ENCODE data around the gene DPP3. TPM values are rescaled to one million over a fixed set of nuclear protein-coding genes. Genes with fewer than 3 reads are reported as not detected.
A peak's percentile ranks its signal among the peaks of the same experiment; 100 is the strongest.
"Not testable (repeated sequence)": the region's sequence is repeated elsewhere in the genome, so short reads cannot be mapped to it uniquely, and the experiment has no call there.

Gene DPP3
- total RNA-seq, 2 experiments from 2014 or later, result 72.4 to 75.8 TPM

DNA sequence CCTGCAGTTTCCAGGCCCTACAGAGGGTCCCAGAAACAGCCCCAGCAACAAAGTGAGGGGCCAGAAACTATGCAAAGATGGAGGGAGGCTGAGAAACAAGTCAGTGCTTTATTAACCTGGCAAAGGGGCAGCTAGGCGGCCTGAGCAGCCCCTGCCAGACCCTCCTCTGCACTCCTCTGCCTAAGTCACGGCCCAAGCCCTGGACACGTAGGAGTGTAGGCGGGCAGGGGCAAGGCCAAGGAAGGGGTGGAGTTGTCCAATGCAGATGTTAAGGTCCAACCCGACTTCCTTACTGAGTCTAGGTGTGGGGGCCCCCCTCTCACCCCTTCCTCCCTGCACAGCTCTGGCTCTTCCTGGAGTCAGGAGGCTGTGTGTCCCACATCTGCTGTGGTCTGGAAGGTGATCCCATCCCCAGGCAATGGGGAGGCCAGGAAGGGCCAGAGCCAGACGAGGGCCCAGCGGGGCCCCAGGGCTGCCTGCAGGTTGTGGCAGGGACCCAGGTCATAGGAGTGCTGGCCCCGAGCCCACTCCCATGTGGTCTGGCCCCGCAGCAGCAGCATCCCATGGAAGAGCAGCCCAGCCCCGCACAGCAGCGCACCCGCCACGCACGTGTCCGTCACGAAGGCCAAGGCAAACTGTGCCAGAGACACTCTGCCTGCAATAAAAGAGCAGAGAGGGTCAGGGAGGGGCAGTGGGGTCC, 59.1 kb downstream of the DPP3 start:
- peaks cover 18% of the 10 kb centered on the region for H3K36me3 Mint-ChIP-seq (ENCODE audit: low read depth)
- ChIA-PET CTCF (no interaction called here), POLR2A (no interaction called here)
- DNase-seq (no peak), ATAC-seq (no peak)
- no peak for TF ChIP-seq CTCF (IDR thresholded peaks at IDR 0.05)
- no peaks in the 10 kb centered on the region for H3K27me3 Mint-ChIP-seq
- intact Hi-C loops (cut with micrococcal nuclease), result no loop called here
- no peak overlapping the region for H3K4me3 Mint-ChIP-seq
- no peaks in the 10 kb centered on the region for H3K9me3 Mint-ChIP-seq
- H3K4me1 Mint-ChIP-seq (ENCODE audit: low read depth), result peaks cover 12% of the 10 kb centered on the region
- H3K27ac Mint-ChIP-seq, result no peak overlapping the region

- Mint-ChIP-seq H3K36me3 (ENCODE audit: low read depth) (peaks cover 19% of the 10 kb centered on the region), H3K4me1 (ENCODE audit: low read depth) (peaks cover 14% of the 10 kb centered on the region), H3K27me3 (no peaks in the 10 kb centered on the region), H3K4me3 (no peak overlapping the region), H3K27ac (no peak overlapping the region), H3K9me3 (no peaks in the 10 kb centered on the region)
- intact Hi-C loops (cut with micrococcal nuclease), result loop anchor here (10.0 kb wide), 2 partner anchors 55 to 135 kb away; partner anchors contain the start of genes DPP3 and RBM4B
- ATAC-seq (no peak), DNase-seq (no peak)
- ChIA-PET POLR2A (no interaction called here), CTCF (no interaction called here)
- no peak for TF ChIP-seq CTCF (IDR thresholded peaks at IDR 0.05)
Observed at GRCh38 chr11:66539870-66540213, 59.6 kb downstream of the DPP3 start.

GRCh38 chr11:66540598-66540997, 60.4 kb downstream of the DPP3 start:
- ATAC-seq, DNase-seq, H3K27me3 Mint-ChIP-seq, H3K9me3 Mint-ChIP-seq, CTCF ChIA-PET, H3K4me3 Mint-ChIP-seq, H3K27ac Mint-ChIP-seq, POLR2A ChIA-PET: not testable (repeated sequence)
- H3K36me3 Mint-ChIP-seq (ENCODE audit: low read depth), result peaks cover 18% of the 10 kb centered on the region
- intact Hi-C loops (cut with micrococcal nuclease), result loop anchor here (10.0 kb wide), 2 partner anchors 56 to 134 kb away; partner anchors contain the start of genes DPP3 and RBM4B
- H3K4me1 Mint-ChIP-seq (ENCODE audit: low read depth), result peaks cover 17% of the 10 kb centered on the region

GRCh38 chr11:66541892-66542291, 61.7 kb downstream of the DPP3 start:
- intact Hi-C loops (cut with micrococcal nuclease), result loop anchor here (10.0 kb wide), 2 partner anchors 57 to 133 kb away; partner anchors contain the start of genes DPP3 and RBM4B
- POLR2A ChIA-PET, result interaction anchor here (0.7 to 1.4 kb wide), 3 partner anchors 8 to 119 kb away, joined by 3 to 7 read pairs (median 4); no protein-coding TSS in a partner anchor
- CTCF ChIA-PET, result interaction anchor here (0.8 to 1.4 kb wide), 2 partner anchors 13 to 103 kb away, joined by 3 read pairs; partner anchors contain the start of gene MRPL11
- DNase-seq (no peak), ATAC-seq (no peak)
- H3K27me3 Mint-ChIP-seq, result no peaks in the 10 kb centered on the region
- H3K9me3 Mint-ChIP-seq, result no peaks in the 10 kb centered on the region
- H3K4me3 Mint-ChIP-seq, result no peak overlapping the region
- H3K36me3 Mint-ChIP-seq (ENCODE audit: low read depth), result peaks cover 15% of the 10 kb centered on the region
- TF ChIP-seq CTCF (IDR thresholded peaks at IDR 0.05), result no peak
- no peak overlapping the region for H3K27ac Mint-ChIP-seq
- H3K4me1 Mint-ChIP-seq (ENCODE audit: low read depth), result peaks cover 17% of the 10 kb centered on the region

- no peak for DNase-seq
- no peak for ATAC-seq
- Mint-ChIP-seq H3K9me3 (no peaks in the 10 kb centered on the region), H3K36me3 (ENCODE audit: low read depth) (peaks cover 13% of the 10 kb centered on the region), H3K27me3 (no peaks in the 10 kb centered on the region), H3K27ac (peak overlapping the region; percentile 2), H3K4me3 (no peak overlapping the region), H3K4me1 (ENCODE audit: low read depth) (peaks cover 17% of the 10 kb centered on the region)
- intact Hi-C loops (cut with micrococcal nuclease), result loop anchor here (10.0 kb wide), 2 partner anchors 58 to 132 kb away; partner anchors contain the start of genes DPP3 and RBM4B
- CTCF ChIA-PET, result interaction anchor here (0.8 to 1.4 kb wide), 3 partner anchors 13 to 136 kb away, joined by 3 read pairs; partner anchors contain the start of gene MRPL11
- POLR2A ChIA-PET, result interaction anchor here (0.7 to 1.4 kb wide), 4 partner anchors 9 to 119 kb away, joined by 3 to 7 read pairs (median 4); no protein-coding TSS in a partner anchor
- TF ChIP-seq CTCF (IDR thresholded peaks at IDR 0.05), result no peak
Observed at GRCh38 chr11:66542362-66542761, 62.1 kb downstream of the DPP3 start.

Data from activated CD8-positive, alpha-beta T cell treated with anti-CD3 and anti-CD28 coated beads for 36 hours (primary cell).